NCI-H345 (cell line): Measurements from ENCODE around the gene PLB1.

Experiments used
- DNase-seq: peaks from one replicate; lab custom pipeline; 2025; lab: John Stamatoyannopoulos, UW

Gene PLB1

DNA sequence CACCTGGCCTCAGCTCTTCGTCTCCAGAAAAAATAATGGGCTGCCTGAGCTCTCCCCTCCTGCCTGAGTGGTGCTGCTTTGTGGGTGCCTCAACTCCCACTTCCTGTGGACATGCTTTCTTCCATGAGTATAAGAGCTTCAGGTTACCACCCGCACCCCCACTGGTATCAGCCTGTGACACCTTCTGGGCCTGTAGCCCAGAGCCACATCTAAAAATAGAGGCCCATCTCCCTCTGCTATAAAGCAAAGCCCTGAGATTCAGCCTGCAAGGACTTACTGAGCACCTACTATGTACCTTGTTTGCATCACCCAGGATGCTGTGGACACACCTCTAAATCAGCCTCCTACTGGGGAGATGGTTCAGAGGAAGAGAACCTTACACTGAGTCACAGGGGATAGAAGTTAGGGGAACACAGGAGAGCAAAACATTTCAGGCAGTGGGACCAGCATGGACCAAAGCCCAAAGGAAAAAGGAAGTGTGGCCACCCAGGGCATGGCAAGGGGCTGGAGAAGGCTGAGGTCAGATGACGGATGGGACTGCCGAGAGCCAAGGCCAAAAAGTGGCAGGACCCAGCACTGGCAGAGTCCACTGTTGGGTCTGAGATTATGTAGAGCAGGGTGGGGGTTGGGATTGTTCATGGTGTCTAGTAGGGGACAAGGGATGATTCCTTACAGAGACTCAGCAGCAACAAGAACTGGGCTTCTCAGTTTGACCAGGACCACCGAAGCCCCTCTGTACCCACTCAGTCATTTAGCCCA is 132.0 kb downstream of the PLB1 start:
- DNase-seq = no peak

DNA sequence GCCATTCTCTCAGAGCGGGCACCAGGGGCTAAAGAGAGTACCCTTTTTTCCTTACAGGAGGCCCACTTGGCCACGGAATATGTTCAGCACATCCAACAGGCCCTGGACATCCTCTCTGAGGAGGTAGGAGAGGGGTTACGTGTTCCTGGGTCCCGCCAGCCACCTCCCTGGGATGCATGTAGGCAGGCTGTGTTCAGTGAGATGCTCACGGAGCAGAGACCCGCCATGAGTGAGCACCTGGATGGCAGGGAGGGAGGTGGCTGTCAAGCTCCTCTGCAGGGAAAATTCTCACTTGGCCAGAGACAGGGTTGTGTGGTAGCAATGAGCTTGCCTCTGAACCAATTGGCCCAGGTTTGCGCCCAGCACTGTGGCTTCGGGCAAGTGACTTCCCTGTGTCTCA is 132.6 kb downstream of the PLB1 start:
- DNase-seq = no peak

DNA sequence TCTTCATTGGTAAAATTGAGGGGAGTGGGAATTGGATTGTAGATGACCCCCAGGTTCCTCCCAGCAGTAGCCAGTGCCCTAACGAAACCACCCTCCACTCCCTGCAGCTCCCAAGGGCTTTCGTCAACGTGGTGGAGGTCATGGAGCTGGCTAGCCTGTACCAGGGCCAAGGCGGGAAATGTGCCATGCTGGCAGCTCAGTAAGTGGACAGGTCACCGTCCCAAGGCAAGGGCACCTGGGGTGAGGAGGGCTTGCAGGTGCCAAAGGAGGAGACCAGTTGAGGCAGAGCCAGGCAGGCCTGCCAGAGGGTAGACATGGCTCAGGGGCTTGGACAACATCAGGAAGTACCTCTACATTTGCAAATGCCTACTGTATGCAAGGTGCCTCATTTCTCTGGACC is 133.1 kb downstream of the PLB1 start:
- DNase-seq = no peak

DNA sequence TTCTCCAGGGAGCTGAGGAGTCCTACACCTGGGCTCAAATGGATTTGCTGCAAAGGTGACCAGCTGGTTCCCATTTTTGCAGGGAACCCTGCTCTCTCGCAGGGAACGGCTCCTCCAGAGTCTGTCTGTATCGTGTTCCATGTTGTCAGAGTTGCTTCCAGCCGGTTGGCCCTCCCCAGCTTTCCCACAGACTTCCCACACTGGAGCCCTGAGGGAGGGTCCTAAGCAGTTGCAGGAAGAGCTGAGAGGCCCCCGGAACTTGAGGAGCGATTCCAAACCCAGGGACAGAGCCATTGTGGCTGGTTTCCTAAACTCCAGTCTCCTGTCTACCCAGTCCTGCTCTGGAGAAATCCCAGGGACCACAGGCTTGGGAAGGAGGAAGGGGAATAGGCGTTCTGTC is 134.1 kb downstream of the PLB1 start:
- DNase-seq = no peak

DNA sequence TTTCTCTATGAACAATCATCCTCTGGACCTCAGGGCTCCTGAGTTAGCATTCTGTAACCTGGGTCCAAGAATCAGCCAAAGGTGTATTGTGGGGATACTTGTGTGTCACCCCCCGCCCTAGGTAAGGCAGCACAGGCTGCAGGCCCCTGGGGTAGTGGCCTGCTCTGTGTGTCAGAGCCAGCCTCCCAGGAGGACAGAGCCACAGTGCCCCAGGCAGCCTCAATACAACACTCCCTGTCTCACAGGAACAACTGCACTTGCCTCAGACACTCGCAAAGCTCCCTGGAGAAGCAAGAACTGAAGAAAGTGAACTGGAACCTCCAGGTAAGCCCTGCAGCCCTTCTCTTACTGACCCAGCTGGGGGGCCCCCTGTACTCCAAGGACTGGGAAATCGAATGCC is 134.5 kb downstream of the PLB1 start:
- no peak for DNase-seq

DNA sequence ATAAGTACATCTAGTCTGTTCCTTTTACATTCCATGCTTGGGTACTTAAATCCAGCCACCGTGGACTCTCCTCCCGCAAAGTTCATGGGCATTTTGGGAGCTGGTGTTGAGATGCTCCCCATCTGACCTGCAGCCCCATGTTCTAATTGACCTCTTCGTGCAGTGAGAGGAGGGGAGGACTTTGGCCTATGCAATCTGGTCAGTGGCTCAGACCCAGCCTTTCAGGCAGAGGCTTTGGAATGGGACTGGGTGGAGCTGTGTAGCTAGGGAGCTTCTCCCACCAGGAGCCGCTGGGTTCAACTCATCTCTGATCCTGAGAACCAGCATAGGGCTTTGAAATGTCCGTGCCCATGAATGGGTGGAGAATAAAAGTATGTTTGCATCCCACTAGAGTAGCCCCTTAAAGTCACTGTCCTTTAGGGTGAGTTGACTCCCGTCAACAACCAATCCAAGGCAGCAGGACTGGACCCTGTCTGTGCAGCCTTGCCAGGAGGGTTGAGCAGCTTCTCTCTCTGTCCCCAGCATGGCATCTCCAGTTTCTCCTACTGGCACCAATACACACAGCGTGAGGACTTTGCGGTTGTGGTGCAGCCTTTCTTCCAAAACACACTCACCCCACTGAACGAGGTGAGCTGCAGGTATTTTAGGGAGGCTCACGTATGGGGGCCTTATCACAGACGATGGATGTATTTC is 135.8 kb downstream of the PLB1 start:
- DNase-seq = no peak

DNA sequence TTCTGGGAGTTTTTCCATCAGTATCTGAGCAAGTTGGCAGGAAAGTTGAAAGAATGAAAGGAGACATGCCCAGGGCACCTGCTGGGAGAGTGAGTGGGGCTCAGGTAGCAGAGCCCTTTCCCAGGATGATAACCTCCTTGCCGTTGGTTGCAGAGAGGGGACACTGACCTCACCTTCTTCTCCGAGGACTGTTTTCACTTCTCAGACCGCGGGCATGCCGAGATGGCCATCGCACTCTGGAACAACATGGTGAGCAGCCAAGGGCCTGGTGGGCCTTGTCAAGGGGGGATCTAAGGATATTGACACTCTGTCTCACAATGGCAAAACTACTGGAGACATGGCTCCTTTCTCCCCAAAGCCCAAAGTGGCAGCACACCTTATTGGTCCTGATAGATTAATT is 136.9 kb downstream of the PLB1 start:
- no peak for DNase-seq

DNA sequence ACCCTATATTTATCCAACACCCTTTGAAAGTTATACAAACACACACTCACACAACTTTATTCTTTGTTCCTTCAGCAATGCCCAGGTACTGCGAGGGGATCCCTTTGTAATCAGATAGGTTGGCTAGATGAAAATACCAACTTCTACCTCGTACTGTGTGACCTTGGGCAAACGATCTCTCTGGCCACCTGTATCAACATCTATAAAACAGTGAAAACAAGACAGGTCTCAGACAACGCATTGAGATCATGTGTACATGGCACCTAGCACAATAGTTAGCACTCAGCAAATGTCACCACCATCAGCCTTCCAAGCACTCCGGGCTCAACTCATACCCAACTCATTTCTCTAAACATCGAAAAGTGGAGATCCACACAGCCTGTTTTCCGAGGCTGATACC is 137.3 kb downstream of the PLB1 start:
- no peak for DNase-seq

DNA sequence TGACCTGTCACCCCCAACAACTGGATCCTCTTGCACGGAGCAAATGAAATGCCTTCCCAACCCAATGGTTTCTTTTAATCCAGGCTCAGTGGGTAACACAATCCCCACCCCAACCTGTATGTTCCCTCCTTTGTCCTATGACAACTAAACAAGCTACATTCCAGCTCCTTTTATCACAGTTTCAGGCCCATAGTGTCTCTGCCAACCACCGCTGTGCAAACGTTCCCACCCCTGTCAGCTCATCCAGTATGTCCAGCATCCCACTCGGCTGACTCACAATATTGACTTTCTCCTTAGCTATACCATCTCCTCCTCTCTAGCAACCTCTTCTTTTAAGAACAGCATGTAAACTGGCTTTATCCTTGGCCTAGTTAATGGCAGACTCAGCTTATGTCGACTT is 137.9 kb downstream of the PLB1 start:
- DNase-seq = no peak

DNA sequence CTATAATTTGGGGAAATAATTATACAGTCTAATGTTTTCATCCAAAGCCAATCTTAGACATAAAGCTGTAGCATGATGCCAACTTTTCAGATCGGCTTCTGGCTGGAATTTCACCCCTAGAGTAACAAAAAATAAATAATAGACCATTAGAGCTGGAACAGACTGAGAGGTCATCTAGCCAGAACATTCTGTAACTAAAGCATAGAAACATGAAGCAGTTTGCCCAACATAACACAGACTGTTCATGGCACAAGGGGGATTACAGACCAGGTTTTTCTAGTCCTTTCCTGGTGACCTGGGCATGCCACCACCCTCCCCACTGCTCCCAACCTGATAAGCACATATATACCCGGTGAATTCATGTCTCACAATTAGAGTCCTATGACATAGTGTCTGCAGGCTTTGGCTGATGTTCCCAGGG is 139.3 kb downstream of the PLB1 start:
- DNase-seq = no peak

DNA sequence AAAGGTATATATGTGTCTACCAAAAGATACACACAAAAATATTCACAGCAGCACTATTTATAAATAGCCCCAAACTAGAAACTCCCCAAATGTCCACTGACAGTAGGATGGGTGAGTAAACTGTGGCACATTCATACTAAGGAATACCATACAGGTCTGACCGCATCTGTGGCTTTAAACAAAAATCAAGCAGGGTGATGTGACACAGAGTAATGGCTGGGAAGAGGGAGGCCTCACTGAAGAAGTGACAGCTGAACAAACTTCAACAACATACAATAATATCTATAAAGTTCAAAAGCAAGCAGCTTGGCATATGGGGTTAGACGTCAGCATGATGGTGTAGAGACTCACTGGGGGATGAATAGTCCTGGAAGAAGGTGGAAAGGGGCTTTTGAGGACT is 140.6 kb downstream of the PLB1 start:
- DNase-seq = no peak

DNA sequence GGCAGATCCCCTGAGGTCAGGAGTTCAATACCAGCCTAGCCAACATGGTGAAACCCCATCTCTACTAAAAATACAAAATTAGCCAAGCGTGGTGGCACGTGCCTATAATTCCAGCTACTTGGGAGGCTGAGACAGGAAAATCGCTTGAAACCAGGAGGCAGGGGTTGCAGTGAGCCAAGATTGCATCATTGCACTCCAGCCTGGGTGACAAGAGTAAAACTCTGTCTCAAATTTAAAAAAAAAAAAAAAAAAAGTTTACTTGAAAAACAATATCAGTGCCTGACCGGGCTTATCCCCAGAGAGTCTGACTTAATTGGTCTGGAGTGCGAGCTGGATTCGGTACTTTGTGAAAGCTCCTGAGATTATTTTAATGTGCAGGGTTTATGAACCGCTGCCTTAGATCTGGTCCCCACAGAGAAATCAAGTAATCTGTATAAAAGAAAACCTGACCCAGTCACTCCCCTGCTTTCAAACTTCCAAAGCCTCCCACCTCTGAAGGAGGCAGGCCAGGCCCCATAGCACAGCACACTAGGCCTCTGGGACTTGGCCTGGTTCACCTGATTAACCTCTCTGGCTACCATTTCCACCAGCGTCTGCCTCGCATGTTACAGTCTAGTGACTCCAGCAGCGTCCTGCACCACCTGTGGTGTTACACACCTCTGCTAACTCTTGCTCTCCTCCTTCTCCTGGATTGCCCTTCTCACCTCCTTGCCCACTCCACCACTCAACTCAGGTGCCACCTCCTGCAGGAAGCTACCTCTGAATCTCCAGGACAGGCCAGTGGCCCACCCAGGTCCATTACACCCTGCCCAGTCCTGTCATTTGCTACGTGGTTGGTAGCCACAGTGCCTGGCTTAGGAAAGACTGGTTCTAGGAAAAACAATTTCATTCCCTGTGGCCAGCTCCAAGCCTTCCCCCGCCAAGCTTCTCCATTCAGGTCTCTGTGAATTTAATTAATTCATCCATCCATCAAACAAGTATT is 141.5 kb downstream of the PLB1 start:
- DNase-seq = no peak

DNA sequence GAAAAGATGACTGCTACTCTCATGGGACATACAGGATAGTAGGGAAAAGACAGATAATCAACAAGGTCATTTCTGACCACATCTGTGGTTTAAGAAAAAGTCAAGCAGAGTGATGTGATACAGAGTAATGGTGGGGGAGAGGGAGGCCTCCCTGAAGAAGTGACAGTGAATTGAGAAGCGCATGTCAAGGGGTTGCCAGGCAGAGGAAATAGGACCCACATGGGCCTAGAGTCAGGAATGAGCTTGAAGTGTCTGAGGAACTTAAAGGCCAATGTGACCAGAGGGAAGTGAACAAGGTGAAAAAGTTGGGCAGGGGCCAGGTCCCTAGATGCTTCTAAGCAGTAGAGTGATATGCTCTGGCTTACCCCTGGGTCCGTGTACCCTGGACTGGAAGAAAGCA is 142.2 kb downstream of the PLB1 start:
- no peak for DNase-seq

DNA sequence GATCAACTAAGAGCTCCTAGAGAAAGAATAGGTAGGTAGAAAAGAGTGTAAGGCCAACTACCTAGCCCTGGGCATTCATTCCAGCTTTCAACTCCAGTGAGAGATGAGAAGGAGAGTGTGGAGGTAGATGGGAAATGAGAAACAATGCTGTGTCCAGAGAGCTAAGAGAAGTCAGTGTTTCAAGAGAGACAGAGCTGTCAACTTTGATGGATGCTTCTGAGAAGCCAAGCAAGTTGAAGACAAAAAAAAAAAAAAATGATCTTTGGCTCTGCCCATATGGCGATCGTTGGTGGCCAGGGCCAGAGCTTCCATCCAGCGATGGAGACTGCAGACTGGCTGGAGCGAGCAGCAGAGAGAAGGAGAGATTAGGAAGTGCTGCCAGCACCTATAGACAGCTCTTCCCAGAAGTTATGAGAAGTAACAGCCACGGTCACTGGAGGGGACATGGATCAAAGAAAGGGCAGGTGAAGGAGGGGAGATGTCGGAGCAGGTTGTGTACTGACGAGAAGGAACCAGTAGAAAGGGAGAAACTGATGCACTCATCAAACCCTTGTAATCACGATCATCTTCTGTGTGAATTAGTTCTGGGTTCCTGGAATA is 143.3 kb downstream of the PLB1 start:
- no peak for DNase-seq

DNA sequence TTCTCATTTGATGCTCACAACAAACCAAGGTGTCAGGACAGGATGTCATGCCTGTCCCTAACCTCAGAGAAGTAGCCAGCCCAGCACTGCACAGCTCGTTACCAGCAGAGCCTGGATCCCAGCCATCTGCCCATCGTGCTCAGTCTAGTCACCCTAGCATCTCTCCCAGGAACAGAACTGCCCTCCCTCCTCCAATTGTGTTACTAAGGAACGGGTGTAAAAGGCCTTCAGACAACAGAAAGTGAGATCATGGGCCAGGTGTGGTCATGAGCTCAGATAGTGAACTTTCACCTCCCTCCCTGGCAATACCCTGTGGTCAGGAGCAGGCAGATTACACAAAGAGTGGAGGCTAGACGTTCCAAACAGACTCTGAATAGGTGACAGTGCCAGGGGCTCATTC is 144.0 kb downstream of the PLB1 start:
- peak; percentile 11 for DNase-seq

DNA sequence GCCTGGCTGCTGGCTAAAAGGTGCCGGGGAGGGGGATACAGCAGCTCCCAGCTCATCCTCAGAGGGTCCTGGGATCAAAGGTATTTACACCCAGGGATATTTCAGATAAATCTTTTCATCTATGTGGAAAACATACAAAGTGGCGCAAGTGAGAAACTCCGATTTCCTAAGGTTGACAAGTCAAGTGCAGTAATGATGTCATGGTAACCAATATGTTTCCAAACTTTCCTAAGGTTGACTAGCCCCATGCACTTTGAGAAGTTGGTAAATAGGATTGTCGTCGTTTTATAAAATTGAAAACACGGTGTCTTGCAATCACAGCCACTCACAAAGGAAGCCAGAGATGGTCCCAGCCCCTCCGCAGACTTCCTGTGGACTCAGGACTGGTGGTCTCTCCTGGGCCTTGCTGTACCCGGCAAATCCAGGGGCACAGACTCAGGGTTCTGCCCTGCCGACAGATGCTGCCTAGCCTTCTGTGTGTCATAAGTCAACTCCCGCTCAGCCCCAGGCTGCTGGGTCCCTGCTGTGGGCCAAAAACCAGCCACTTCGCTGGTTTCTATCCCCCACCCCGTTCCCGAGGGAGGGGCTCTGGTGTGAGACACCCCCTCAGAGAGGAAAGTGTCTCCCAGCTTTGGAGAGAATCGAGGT is 144.5 kb downstream of the PLB1 start:
- DNase-seq = no peak

DNA sequence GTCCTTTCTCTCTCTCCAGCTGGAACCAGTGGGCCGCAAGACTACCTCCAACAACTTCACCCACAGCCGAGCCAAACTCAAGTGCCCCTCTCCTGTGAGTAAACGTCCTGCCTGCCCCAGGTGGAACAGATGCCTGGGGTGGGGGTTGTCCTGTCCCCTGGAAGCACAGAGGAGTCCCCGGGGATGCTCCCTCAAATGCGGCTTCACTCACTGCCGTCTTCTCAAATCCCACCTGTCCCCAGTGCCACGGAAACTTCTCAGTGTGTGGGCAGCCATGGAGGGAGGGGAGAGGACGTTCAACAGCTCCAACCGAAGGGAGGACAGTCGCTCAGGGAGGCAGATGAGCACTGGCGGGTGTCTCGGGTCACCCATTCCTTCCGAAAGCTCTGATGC is 145.0 kb downstream of the PLB1 start:
- no peak for DNase-seq

DNA sequence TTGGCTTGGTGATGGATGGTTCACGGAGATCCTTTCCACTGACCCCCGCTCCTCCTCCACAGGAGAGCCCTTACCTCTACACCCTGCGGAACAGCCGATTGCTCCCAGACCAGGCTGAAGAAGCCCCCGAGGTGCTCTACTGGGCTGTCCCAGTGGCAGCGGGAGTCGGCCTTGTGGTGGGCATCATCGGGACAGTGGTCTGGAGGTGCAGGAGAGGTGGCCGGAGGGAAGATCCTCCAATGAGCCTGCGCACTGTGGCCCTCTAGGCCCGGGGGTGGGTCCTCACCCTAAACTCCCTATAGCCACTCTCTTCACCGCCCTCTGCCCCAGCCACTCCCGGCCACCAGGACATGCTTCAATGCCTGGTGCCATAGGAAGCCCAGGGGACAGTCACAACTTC is 146.9 kb downstream of the PLB1 start:
- no peak for DNase-seq

DNA sequence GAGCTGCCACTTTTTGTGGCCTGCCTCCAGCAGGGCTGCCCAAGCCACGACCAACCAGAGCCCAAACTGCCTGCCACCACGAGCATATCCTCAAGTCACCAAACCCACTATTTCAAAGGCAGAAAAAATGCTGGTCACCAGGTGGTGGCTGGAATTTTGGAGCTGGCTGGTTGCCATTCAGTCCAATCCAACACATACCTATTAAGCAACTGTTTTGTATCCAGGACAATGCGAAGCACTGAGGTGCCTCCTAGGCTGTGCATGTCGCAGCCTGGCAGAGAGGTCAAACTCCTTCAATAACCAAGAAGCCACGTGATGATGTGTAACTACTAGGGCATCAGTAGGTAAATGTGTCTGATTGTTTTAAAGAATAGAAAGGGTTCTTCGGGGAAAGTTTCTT is 147.5 kb downstream of the PLB1 start:
- no peak for DNase-seq

DNA sequence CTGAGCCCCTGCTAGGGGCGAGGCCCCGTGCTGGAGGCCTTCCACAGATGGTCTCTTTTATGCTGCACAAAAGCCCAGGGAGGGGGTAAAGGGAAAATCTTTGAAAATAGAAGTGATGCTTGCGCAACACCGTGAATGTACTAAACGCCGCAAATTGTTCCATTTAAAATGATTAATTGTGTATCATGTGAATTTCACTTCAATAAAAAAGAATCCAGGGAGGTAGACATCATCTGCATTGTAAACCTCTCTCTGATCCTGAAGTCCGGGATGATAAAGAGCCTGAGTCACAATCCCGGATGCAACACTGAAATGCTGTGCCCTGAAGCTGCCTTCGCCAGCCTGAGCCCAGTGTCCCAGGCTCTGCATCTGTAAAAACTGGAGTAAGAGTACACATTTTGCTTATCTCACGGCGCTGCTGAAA is 148.1 kb downstream of the PLB1 start:
- peak; percentile 46 for DNase-seq

DNA sequence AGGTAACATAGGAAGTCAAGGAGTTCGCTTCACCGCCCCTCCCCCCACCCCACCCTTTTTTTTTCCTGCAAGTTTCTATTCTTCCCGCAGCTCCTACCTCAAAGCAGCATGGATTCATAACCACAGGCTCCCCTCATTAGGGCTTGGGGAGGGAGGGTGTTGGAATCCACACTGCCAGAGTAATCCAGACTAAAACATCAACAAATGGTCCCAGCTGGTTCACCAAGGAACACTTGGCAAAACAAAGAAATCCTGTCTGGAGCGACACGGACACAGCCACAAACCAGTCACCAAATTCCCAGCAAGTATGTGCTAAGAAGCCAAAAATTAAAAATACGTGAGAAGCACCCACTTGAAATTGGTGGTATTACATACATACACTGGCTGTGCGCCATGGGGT is 148.9 kb downstream of the PLB1 start:
- DNase-seq = no peak

DNA sequence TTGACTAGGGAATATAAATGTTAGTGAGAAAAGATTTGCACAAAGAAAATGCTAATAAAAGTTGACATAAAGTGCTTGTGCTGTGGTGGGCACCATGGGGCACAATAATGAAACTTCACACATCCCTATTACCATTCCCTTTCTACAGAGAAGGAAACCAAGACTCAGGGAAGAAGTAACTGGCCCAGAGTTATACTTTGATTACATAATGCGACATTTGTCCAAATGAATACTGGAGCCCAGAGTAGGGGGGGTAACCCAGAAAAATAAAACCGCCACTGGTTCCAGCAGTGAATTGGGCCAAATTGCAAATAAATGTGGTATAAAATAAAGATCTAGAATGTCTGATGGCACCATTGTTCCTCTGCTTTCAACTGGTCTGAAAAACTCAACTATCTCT is 149.7 kb downstream of the PLB1 start:
- no peak for DNase-seq
